Activated T-helper 17 cell treated with anti-CD3 and anti-CD28 coated beads, Interleukin-2, amount 50 U/mL, for 72 hours (primary cell): ENCODE data around the gene PDE2A. TPM values are rescaled to one million over a fixed set of nuclear protein-coding genes. Genes with fewer than 3 reads are reported as not detected.

Source experiments
- ATAC-seq: fragments of 150-1000 bp; cut with Tn5 transposase; replicated peaks from 2 replicates; pipeline ENCODE4 v1.10.0; 2021; ENCODE audit warnings: mild to moderate bottlenecking, moderate library complexity
- H3K27ac Mint-ChIP-seq: one replicate; pipeline ENCODE4 v1.8.0; 2022; ENCODE audit warnings: mixed read lengths
- H3K27me3 Mint-ChIP-seq: one replicate; pipeline ENCODE4 v1.8.0; 2022; ENCODE audit warnings: mixed read lengths
- H3K36me3 Mint-ChIP-seq: one replicate; pipeline ENCODE4 v1.8.0; 2022; ENCODE audit warnings: low read depth, mild to moderate bottlenecking, mixed read lengths
- H3K4me1 Mint-ChIP-seq: one replicate; pipeline ENCODE4 v1.8.0; 2022; ENCODE audit warnings: mixed read lengths
- H3K4me3 Mint-ChIP-seq: one replicate; pipeline ENCODE4 v1.8.0; 2022; ENCODE audit warnings: mild to moderate bottlenecking, mixed read lengths
- H3K9me3 Mint-ChIP-seq: one replicate; pipeline ENCODE4 v1.8.0; 2022; ENCODE audit warnings: mixed read lengths
- total RNA-seq, 2 donors: library from RNA; stranded (reverse); gene quantifications; one replicate each; pipeline ENCODE4 v1.2.3, GENCODE V29; 2022

PDE2A gene
- total RNA-seq, 2 donors from 2014 or later, result 1.7 to 3.6 TPM

- Mint-ChIP-seq H3K4me3 (no peak overlapping the region), H3K9me3 (no peaks in the 10 kb centered on the region), H3K4me1 (no peaks in the 10 kb centered on the region), H3K27me3 (peaks cover 4% of the 10 kb centered on the region), H3K36me3 (no peaks in the 10 kb centered on the region), H3K27ac (no peak overlapping the region)
- no peak for ATAC-seq
Observed at GRCh38 chr11:72647882-72648281, 26.3 kb downstream of the PDE2A start.

GRCh38 chr11:72646472-72646871 is 27.8 kb downstream of the PDE2A start:
- no peak for ATAC-seq
- H3K4me3 Mint-ChIP-seq, result no peak overlapping the region
- H3K27ac Mint-ChIP-seq, result no peak overlapping the region
- H3K27me3 Mint-ChIP-seq, result peaks cover 4% of the 10 kb centered on the region
- no peaks in the 10 kb centered on the region for H3K36me3 Mint-ChIP-seq
- no peaks in the 10 kb centered on the region for H3K9me3 Mint-ChIP-seq
- no peaks in the 10 kb centered on the region for H3K4me1 Mint-ChIP-seq

GRCh38 chr11:72646024-72646423 is 28.2 kb downstream of the PDE2A start:
- H3K27ac Mint-ChIP-seq, result no peak overlapping the region
- no peak for ATAC-seq
- no peaks in the 10 kb centered on the region for H3K36me3 Mint-ChIP-seq
- no peaks in the 10 kb centered on the region for H3K4me1 Mint-ChIP-seq
- no peak overlapping the region for H3K4me3 Mint-ChIP-seq
- no peaks in the 10 kb centered on the region for H3K9me3 Mint-ChIP-seq
- H3K27me3 Mint-ChIP-seq, result peaks cover 4% of the 10 kb centered on the region

- Mint-ChIP-seq H3K4me1 (no peaks in the 10 kb centered on the region), H3K9me3 (no peaks in the 10 kb centered on the region), H3K36me3 (no peaks in the 10 kb centered on the region), H3K27me3 (peaks cover 4% of the 10 kb centered on the region), H3K27ac (no peak overlapping the region), H3K4me3 (peak overlapping the region; percentile 63)
- peak; percentile 15 for ATAC-seq
Observed at GRCh38 chr11:72643547-72643946, 30.7 kb downstream of the PDE2A start.

- Mint-ChIP-seq H3K36me3 (no peaks in the 10 kb centered on the region), H3K27ac (no peak overlapping the region), H3K27me3 (peaks cover 4% of the 10 kb centered on the region), H3K4me1 (no peaks in the 10 kb centered on the region), H3K4me3 (peak overlapping the region; percentile 63), H3K9me3 (no peaks in the 10 kb centered on the region)
- peak; percentile 83 for ATAC-seq
Observed at GRCh38 chr11:72642884-72643522, 31.2 kb downstream of the PDE2A start.

- H3K36me3 Mint-ChIP-seq, result no peaks in the 10 kb centered on the region
- H3K4me3 Mint-ChIP-seq, result peak overlapping the region; percentile 13
- H3K27me3 Mint-ChIP-seq, result peaks cover 9% of the 10 kb centered on the region
- H3K4me1 Mint-ChIP-seq, result no peaks in the 10 kb centered on the region
- peak; percentile 45 for ATAC-seq
- no peak overlapping the region for H3K27ac Mint-ChIP-seq
- no peaks in the 10 kb centered on the region for H3K9me3 Mint-ChIP-seq
Observed at GRCh38 chr11:72642043-72642883, 32.0 kb downstream of the PDE2A start.

- ATAC-seq, result no peak
- no peak overlapping the region for H3K4me3 Mint-ChIP-seq
- no peaks in the 10 kb centered on the region for H3K4me1 Mint-ChIP-seq
- no peaks in the 10 kb centered on the region for H3K36me3 Mint-ChIP-seq
- no peaks in the 10 kb centered on the region for H3K9me3 Mint-ChIP-seq
- no peak overlapping the region for H3K27ac Mint-ChIP-seq
- H3K27me3 Mint-ChIP-seq, result peaks cover 11% of the 10 kb centered on the region
Observed at GRCh38 chr11:72641522-72642042, 32.6 kb downstream of the PDE2A start.

GRCh38 chr11:72639502-72640375 is 34.5 kb downstream of the PDE2A start:
- no peak for ATAC-seq
- H3K9me3 Mint-ChIP-seq, result no peaks in the 10 kb centered on the region
- no peak overlapping the region for H3K27ac Mint-ChIP-seq
- no peaks in the 10 kb centered on the region for H3K36me3 Mint-ChIP-seq
- no peaks in the 10 kb centered on the region for H3K4me1 Mint-ChIP-seq
- H3K4me3 Mint-ChIP-seq, result no peak overlapping the region
- peaks cover 11% of the 10 kb centered on the region for H3K27me3 Mint-ChIP-seq

- no peak overlapping the region for H3K4me3 Mint-ChIP-seq
- H3K36me3 Mint-ChIP-seq, result no peaks in the 10 kb centered on the region
- no peaks in the 10 kb centered on the region for H3K4me1 Mint-ChIP-seq
- no peaks in the 10 kb centered on the region for H3K9me3 Mint-ChIP-seq
- H3K27ac Mint-ChIP-seq, result no peak overlapping the region
- H3K27me3 Mint-ChIP-seq, result peaks cover 10% of the 10 kb centered on the region
- no peak for ATAC-seq
Observed at GRCh38 chr11:72637926-72638325, 36.3 kb downstream of the PDE2A start.

- ATAC-seq, result no peak
- H3K9me3 Mint-ChIP-seq, result no peaks in the 10 kb centered on the region
- H3K36me3 Mint-ChIP-seq, result no peaks in the 10 kb centered on the region
- H3K4me3 Mint-ChIP-seq, result no peak overlapping the region
- no peaks in the 10 kb centered on the region for H3K4me1 Mint-ChIP-seq
- no peak overlapping the region for H3K27ac Mint-ChIP-seq
- H3K27me3 Mint-ChIP-seq, result peaks cover 10% of the 10 kb centered on the region
Observed at GRCh38 chr11:72637198-72637597, 37.0 kb downstream of the PDE2A start.

- Mint-ChIP-seq H3K36me3 (no peaks in the 10 kb centered on the region), H3K27me3 (peaks cover 10% of the 10 kb centered on the region), H3K27ac (no peak overlapping the region), H3K9me3 (no peaks in the 10 kb centered on the region), H3K4me3 (no peak overlapping the region), H3K4me1 (no peaks in the 10 kb centered on the region)
- ATAC-seq, result no peak
Observed at GRCh38 chr11:72636376-72636775, 37.8 kb downstream of the PDE2A start.

GRCh38 chr11:72635933-72636332 is 38.3 kb downstream of the PDE2A start:
- Mint-ChIP-seq H3K27me3 (peaks cover 10% of the 10 kb centered on the region), H3K4me1 (no peaks in the 10 kb centered on the region), H3K36me3 (no peaks in the 10 kb centered on the region), H3K9me3 (no peaks in the 10 kb centered on the region), H3K27ac (no peak overlapping the region), H3K4me3 (no peak overlapping the region)
- ATAC-seq, result no peak

GRCh38 chr11:72635309-72635915 is 38.8 kb downstream of the PDE2A start:
- H3K9me3 Mint-ChIP-seq, result no peaks in the 10 kb centered on the region

GRCh38 chr11:72634472-72635095 is 39.6 kb downstream of the PDE2A start:
- Mint-ChIP-seq H3K36me3 (no peaks in the 10 kb centered on the region), H3K27me3 (peaks cover 10% of the 10 kb centered on the region), H3K27ac (no peak overlapping the region), H3K4me1 (no peaks in the 10 kb centered on the region), H3K4me3 (no peak overlapping the region), H3K9me3 (no peaks in the 10 kb centered on the region)
- ATAC-seq, result no peak

More at GRCh38 chr11:72635309-72635915, 38.8 kb downstream of the PDE2A start:
- H3K36me3 Mint-ChIP-seq, result no peaks in the 10 kb centered on the region
- peaks cover 10% of the 10 kb centered on the region for H3K27me3 Mint-ChIP-seq
- H3K27ac Mint-ChIP-seq, result no peak overlapping the region
- ATAC-seq, result no peak
- H3K4me1 Mint-ChIP-seq, result no peaks in the 10 kb centered on the region
- H3K4me3 Mint-ChIP-seq, result no peak overlapping the region
